Measurements from ENCODE around the gene TMEM150A. TPM values are rescaled to one million over a fixed set of nuclear protein-coding genes. Genes with fewer than 3 reads are reported as not detected.

Gene TMEM150A
- total RNA-seq, 2 experiments from 2014 or later, result 0.92 to 1.1 TPM

GRCh38 chr2:85590950-85591349 lies 11.5 kb downstream of the TMEM150A start:
- H3K4me1 ChIP-seq (ENCODE audit: insufficient read depth, low read length, poor library complexity, severe bottlenecking), result peaks cover 11% of the 10 kb centered on the region
- peaks cover 2% of the 10 kb centered on the region; the same call in 1 of the 2 replicates for H3K36me3 ChIP-seq (ENCODE audit: insufficient read depth, low read length)
- DNase-seq (ENCODE audit: low spot score), result no peak
- BruUV-seq (replicated peaks), result no TSS peak
- H3K79me2 ChIP-seq (ENCODE audit: insufficient read depth, low read depth, low read length), result peaks cover 3% of the 10 kb centered on the region; the same call in 1 of the 2 replicates
- intact Hi-C loops (cut with micrococcal nuclease; ENCODE audit: unreplicated experiment), result no loop called here
- no peaks in the 10 kb centered on the region for H4K20me1 ChIP-seq (ENCODE audit: insufficient read depth, low read length)
- no peak overlapping the region for H2AFZ ChIP-seq (ENCODE audit: low read length)
- H3K9me2 ChIP-seq (ENCODE audit: insufficient read depth, low read length), result no peaks in the 10 kb centered on the region
- no peak overlapping the region for H3K4me3 ChIP-seq (ENCODE audit: low read depth, low read length, poor library complexity, severe bottlenecking)
- H3K27ac ChIP-seq (ENCODE audit: low read depth, low read length, poor library complexity, severe bottlenecking), result no peak overlapping the region
- no peaks in the 10 kb centered on the region for H3K9me3 ChIP-seq (ENCODE audit: low read length)
- ChIA-PET POLR2A (interaction anchor here (0.6 to 1.4 kb wide), 2 partner anchors 12 to 79 kb away, joined by 3 read pairs; no protein-coding TSS in a partner anchor), CTCF (ENCODE audit: unreplicated experiment) (no interaction called here)
- TF ChIP-seq EZH2phosphoT487 (IDR thresholded peaks at IDR 0.05; ENCODE audit: borderline replicate concordance, low read depth, low read length), result no peak
- no peak overlapping the region for H3K4me2 ChIP-seq (ENCODE audit: low read length)

DNA sequence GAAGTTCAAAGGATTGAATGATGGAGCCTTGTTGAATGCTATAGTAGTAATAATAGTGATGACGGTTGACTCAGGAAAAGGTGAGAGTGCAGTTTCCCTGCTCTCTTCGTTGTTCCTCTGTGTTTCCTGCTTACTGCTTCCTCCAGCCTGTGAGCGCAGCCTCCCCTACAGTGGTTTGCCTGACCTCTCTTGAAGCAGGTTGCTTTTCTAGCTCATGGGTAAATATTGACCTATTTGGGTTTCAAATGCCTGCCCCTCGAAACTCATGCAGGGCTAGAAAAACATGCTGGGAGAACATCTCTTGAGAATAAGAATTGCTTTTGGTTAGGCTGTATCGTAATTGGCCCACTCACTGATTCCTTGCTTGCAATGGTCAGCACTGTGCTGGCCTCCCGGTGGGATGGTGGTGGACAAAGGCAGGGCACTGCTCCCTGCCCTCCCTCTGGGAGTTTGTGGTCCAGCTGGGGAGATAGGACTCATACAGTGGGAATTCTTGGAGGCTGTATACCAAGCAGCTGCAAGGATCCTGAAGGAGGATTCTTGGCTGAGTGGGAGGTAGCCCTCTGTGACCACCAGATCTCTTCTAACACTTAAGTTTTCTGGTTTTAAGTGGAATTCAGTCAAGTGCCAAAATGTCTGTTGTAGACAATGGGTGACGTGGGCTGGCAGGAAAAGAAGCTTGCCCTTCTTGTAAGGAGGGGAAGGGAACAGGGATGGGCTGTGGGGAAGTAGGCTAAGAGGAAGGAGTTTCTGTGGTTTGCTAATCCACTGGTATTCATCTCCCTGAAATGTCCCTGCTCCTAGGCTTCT lies 12.3 kb downstream of the TMEM150A start:
- intact Hi-C loops (cut with micrococcal nuclease; ENCODE audit: unreplicated experiment), result no loop called here
- POLR2A ChIA-PET, result interaction anchor here (0.5 to 1.4 kb wide), 2 partner anchors 9 to 11 kb away, joined by 3 read pairs; no protein-coding TSS in a partner anchor
- peaks cover 17% of the 10 kb centered on the region for H3K4me1 ChIP-seq (ENCODE audit: insufficient read depth, low read length, poor library complexity, severe bottlenecking)
- no peak overlapping the region for H3K27ac ChIP-seq (ENCODE audit: low read depth, low read length, poor library complexity, severe bottlenecking)
- no peak for DNase-seq (ENCODE audit: low spot score)
- H3K4me3 ChIP-seq (ENCODE audit: low read depth, low read length, poor library complexity, severe bottlenecking), result no peak overlapping the region
- TF ChIP-seq EZH2phosphoT487 (IDR thresholded peaks at IDR 0.05; ENCODE audit: borderline replicate concordance, low read depth, low read length), result no peak
- TF ChIP-seq CTCF (conservative IDR thresholded peaks at IDR 0.05; ENCODE audit: low read length), result no peak
- H4K20me1 ChIP-seq (ENCODE audit: insufficient read depth, low read length), result no peaks in the 10 kb centered on the region
- BruUV-seq (replicated peaks), result no TSS peak
- peaks cover 3% of the 10 kb centered on the region; the same call in 1 of the 2 replicates for H3K36me3 ChIP-seq (ENCODE audit: insufficient read depth, low read length)
- no peaks in the 10 kb centered on the region for H3K79me2 ChIP-seq (ENCODE audit: insufficient read depth, low read depth, low read length)
- no peaks in the 10 kb centered on the region for H3K9me3 ChIP-seq (ENCODE audit: low read length)
- no peak overlapping the region for H2AFZ ChIP-seq (ENCODE audit: low read length)
- CTCF ChIA-PET (ENCODE audit: unreplicated experiment), result no interaction called here
- no peak overlapping the region for H3K4me2 ChIP-seq (ENCODE audit: low read length)
- H3K9me2 ChIP-seq (ENCODE audit: insufficient read depth, low read length), result no peaks in the 10 kb centered on the region

DNA sequence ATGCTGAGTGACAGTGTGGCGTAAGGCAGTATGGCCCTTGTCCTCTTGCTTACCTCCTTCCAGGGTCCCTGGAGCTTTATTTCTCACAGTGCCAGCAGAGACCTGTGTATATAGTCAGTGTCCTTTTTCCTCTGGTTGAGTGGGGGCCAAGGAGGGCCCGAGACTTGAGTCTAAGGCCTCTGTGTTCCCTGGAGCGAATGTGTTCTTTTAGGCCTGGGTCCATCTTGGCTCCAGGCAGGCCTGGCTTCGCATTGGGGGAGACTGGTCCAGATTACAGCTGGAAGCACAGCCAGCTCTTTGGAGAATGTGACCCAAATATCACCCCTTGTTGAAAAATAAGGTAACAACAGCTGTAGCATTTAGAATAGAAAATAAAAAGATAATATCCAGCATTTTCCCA lies 13.3 kb downstream of the TMEM150A start:
- H4K20me1 ChIP-seq (ENCODE audit: insufficient read depth, low read length), result no peaks in the 10 kb centered on the region
- no peak for DNase-seq (ENCODE audit: low spot score)
- BruUV-seq (replicated peaks), result no TSS peak
- peaks cover 13% of the 10 kb centered on the region for H3K4me1 ChIP-seq (ENCODE audit: insufficient read depth, low read length, poor library complexity, severe bottlenecking)
- H3K4me3 ChIP-seq (ENCODE audit: low read depth, low read length, poor library complexity, severe bottlenecking), result no peak overlapping the region
- H3K79me2 ChIP-seq (ENCODE audit: insufficient read depth, low read depth, low read length), result no peaks in the 10 kb centered on the region
- no peaks in the 10 kb centered on the region for H3K9me3 ChIP-seq (ENCODE audit: low read length)
- ChIA-PET POLR2A (interaction anchor here (1.6 kb wide), 1 partner anchor 170 kb away, joined by 4 read pairs; no protein-coding TSS in a partner anchor), CTCF (ENCODE audit: unreplicated experiment) (no interaction called here)
- no peak overlapping the region for H3K4me2 ChIP-seq (ENCODE audit: low read length)
- H3K36me3 ChIP-seq (ENCODE audit: insufficient read depth, low read length), result peaks cover 3% of the 10 kb centered on the region; the same call in 1 of the 2 replicates
- H3K9me2 ChIP-seq (ENCODE audit: insufficient read depth, low read length), result no peaks in the 10 kb centered on the region
- H3K27ac ChIP-seq (ENCODE audit: low read depth, low read length, poor library complexity, severe bottlenecking), result no peak overlapping the region
- H2AFZ ChIP-seq (ENCODE audit: low read length), result no peak overlapping the region
- TF ChIP-seq EZH2phosphoT487 (IDR thresholded peaks at IDR 0.05; ENCODE audit: borderline replicate concordance, low read depth, low read length) (no peak), CTCF (conservative IDR thresholded peaks at IDR 0.05; ENCODE audit: low read length) (no peak)
- intact Hi-C loops (cut with micrococcal nuclease; ENCODE audit: unreplicated experiment), result no loop called here

Measured in OCI-LY7 (cell line).